ENCODE measurements around the gene WNT9B.

DNA sequence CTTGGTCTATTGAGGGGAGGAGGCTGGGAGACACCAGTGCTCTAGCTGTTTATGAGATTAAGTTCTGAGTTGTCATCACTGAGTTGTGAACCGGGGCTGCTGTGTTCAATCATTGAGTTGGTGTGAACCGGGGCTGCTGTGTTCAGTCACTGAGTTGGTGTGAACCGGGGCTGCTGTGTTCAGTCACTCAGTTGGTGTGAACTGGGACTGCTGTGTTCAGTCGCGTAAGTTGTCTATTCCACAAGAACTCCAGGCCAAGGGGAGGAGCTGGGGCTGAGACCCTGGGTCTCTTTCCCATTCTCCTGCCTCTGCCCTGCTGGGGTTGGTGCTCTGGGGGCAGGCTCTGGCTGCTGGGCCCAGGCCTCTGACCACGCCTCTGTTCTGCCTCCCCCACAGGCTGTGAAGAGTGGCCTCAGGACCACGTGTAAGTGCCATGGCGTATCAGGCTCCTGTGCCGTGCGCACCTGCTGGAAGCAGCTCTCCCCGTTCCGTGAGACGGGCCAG is 24.5 kb downstream of the WNT9B start:
- TF ChIP-seq, protein P1, sequence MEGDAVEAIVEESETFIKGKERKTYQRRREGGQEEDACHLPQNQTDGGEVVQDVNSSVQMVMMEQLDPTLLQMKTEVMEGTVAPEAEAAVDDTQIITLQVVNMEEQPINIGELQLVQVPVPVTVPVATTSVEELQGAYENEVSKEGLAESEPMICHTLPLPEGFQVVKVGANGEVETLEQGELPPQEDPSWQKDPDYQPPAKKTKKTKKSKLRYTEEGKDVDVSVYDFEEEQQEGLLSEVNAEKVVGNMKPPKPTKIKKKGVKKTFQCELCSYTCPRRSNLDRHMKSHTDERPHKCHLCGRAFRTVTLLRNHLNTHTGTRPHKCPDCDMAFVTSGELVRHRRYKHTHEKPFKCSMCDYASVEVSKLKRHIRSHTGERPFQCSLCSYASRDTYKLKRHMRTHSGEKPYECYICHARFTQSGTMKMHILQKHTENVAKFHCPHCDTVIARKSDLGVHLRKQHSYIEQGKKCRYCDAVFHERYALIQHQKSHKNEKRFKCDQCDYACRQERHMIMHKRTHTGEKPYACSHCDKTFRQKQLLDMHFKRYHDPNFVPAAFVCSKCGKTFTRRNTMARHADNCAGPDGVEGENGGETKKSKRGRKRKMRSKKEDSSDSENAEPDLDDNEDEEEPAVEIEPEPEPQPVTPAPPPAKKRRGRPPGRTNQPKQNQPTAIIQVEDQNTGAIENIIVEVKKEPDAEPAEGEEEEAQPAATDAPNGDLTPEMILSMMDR (IDR thresholded peaks at IDR 0.05) = no peak
- TF ChIP-seq POLR2A (IDR thresholded peaks at IDR 0.05) = no peak
- TF ChIP-seq EP300 (IDR thresholded peaks at IDR 0.05) = no peak
- TF ChIP-seq POLR2AphosphoS5 (IDR thresholded peaks at IDR 0.05) = no peak

Data from gastroesophageal sphincter (tissue), 3 donors.